GOT3 (cell line): ENCODE data around the gene JAG2.

Source experiments
- DNase-seq: peaks from one replicate; lab custom pipeline; 2025; ENCODE audit warnings: mixed read lengths; lab: John Stamatoyannopoulos, UW

Gene JAG2

GRCh38 chr14:105165761-105166485 is 2.7 kb downstream of the JAG2 start:
- no peak for DNase-seq

GRCh38 chr14:105165134-105165704 is 3.4 kb downstream of the JAG2 start:
- no peak for DNase-seq

- DNase-seq: no peak
These were observed 5.4 kb downstream of the JAG2 start for GRCh38 chr14:105163040-105163742.

- DNase-seq: no peak
These were observed 6.0 kb downstream of the JAG2 start for GRCh38 chr14:105162669-105162979.

- DNase-seq: no peak
These were observed 6.5 kb downstream of the JAG2 start for GRCh38 chr14:105161964-105162668.

GRCh38 chr14:105161309-105161708 is 7.3 kb downstream of the JAG2 start:
- DNase-seq: no peak

- DNase-seq: no peak
These were observed 7.8 kb downstream of the JAG2 start for GRCh38 chr14:105160776-105161175.

GRCh38 chr14:105159344-105159743 is 9.2 kb downstream of the JAG2 start:
- no peak for DNase-seq

GRCh38 chr14:105158794-105159193 is 9.8 kb downstream of the JAG2 start:
- DNase-seq: no peak

GRCh38 chr14:105157872-105158271 is 10.7 kb downstream of the JAG2 start:
- DNase-seq: no peak

GRCh38 chr14:105156414-105157375 is 11.9 kb downstream of the JAG2 start:
- DNase-seq: no peak

- no peak for DNase-seq
These were observed 12.7 kb downstream of the JAG2 start for GRCh38 chr14:105155681-105156413.

GRCh38 chr14:105155071-105155651 is 13.4 kb downstream of the JAG2 start:
- DNase-seq: no peak

GRCh38 chr14:105154476-105154871 is 14.1 kb downstream of the JAG2 start:
- no peak for DNase-seq

GRCh38 chr14:105153739-105154475 is 14.7 kb downstream of the JAG2 start:
- DNase-seq: no peak

- no peak for DNase-seq
These were observed 15.2 kb downstream of the JAG2 start for GRCh38 chr14:105153331-105153731.

- no peak for DNase-seq
These were observed 15.8 kb downstream of the JAG2 start for GRCh38 chr14:105152794-105153241.

GRCh38 chr14:105151838-105152793 is 16.5 kb downstream of the JAG2 start:
- no peak for DNase-seq
